ENCODE results near the gene GPR26. TPM values are rescaled to one million over a fixed set of nuclear protein-coding genes. Genes with fewer than 3 reads are reported as not detected.

GPR26 gene
- total and polyA plus RNA-seq, 2 of the 4 experiments (the other 2 are of a cell fraction) = not detected

- H3K18ac ChIP-seq (ENCODE audit: low read depth, low read length) = no peak overlapping the region
- no CpG with 5 or more reads among the region's 2 CpGs for WGBS, 2 experiments (ENCODE audit: extremely low coverage in 2 of 2, insufficient read length in 1 of 2)
- dilution Hi-C loops (cut with HindIII; ENCODE audit: low sequenced_read_pairs, unreplicated experiment) (no loop called here), intact Hi-C loops (cut with micrococcal nuclease) (no loop called here), in situ Hi-C loops (cut with MboI; ENCODE audit: low sequenced_read_pairs) (no loop called here)
- POLR2A ChIA-PET (ENCODE audit: unreplicated experiment) = no interaction called here
- H4K20me1 ChIP-seq (ENCODE audit: insufficient read depth, low read length) = no peaks in the 10 kb centered on the region
- H2BK15ac ChIP-seq (ENCODE audit: low read depth, low read length) = no peak overlapping the region
- H3K23ac ChIP-seq (ENCODE audit: low read depth, low read length) = no peak overlapping the region
- no peak overlapping the region for H3K9ac ChIP-seq (ENCODE audit: low read depth, low read length)
- H2BK120ac ChIP-seq (ENCODE audit: low read depth, low read length) = no peak overlapping the region
- no peak overlapping the region for H2AK9ac ChIP-seq (replicated peaks; ENCODE audit: low read depth, low read length, poor library complexity)
- no peak overlapping the region for H3K56ac ChIP-seq (ENCODE audit: extremely low read depth, insufficient read depth, low read length)
- no peak overlapping the region for H4K5ac ChIP-seq (ENCODE audit: low read depth, low read length)
- no peaks in the 10 kb centered on the region for H3K36me3 ChIP-seq (ENCODE audit: control insufficient read depth, insufficient read depth, low read length)
- no peaks in the 10 kb centered on the region for H3K79me1 ChIP-seq (ENCODE audit: low read depth in 1 of 2, low read length in 2 of 2)
- peaks cover 39% of the 10 kb centered on the region for H3K9me3 ChIP-seq (ENCODE audit: control insufficient read depth, insufficient read depth, low read length)
- H2BK5ac ChIP-seq (ENCODE audit: low read depth, low read length, poor library complexity, severe bottlenecking) = no peak overlapping the region
- CTCF ChIA-PET = no interaction called here
- no peaks in the 10 kb centered on the region for H3K9me1 ChIP-seq (ENCODE audit: insufficient read depth, low read length)
- no peak overlapping the region for H3K4ac ChIP-seq (ENCODE audit: low read depth, low read length)
- no peak overlapping the region for H4K91ac ChIP-seq (ENCODE audit: insufficient read depth, low read depth, low read length)
- BruUV-seq (replicated peaks) = no TSS peak
- DNase-seq = no peak
- H3K27ac ChIP-seq (ENCODE audit: insufficient read depth, low read length) = no peak overlapping the region
- no peak for TF ChIP-seq CHD1 (IDR thresholded peaks at IDR 0.05; ENCODE audit: low read depth, low read length)
- TF ChIP-seq MAZ (IDR thresholded peaks at IDR 0.05; ENCODE audit: borderline replicate concordance, low read depth, low read length) = no peak
- no peak for TF ChIP-seq RAD21 (IDR thresholded peaks at IDR 0.05; ENCODE audit: low read length)
- no peak for TF ChIP-seq FOS (IDR thresholded peaks at IDR 0.05; ENCODE audit: low read depth, low read length)
- TF ChIP-seq BHLHE40 (IDR thresholded peaks at IDR 0.05; ENCODE audit: low read depth, low read length) = no peak
- TF ChIP-seq RCOR1 (IDR thresholded peaks at IDR 0.05; ENCODE audit: insufficient replicate concordance, low read length) = no peak
- no peak for TF ChIP-seq RFX5 (IDR thresholded peaks at IDR 0.05; ENCODE audit: low read depth, low read length)
- no peak for TF ChIP-seq CEBPB (IDR thresholded peaks at IDR 0.05; ENCODE audit: low read depth, low read length)
- TF ChIP-seq NFE2L2 (IDR thresholded peaks at IDR 0.05; ENCODE audit: low read depth, low read length) = no peak
- no peak for TF ChIP-seq POLR2A (IDR thresholded peaks at IDR 0.05; ENCODE audit: low read depth, low read length)
- TF ChIP-seq SMC3 (IDR thresholded peaks at IDR 0.05; ENCODE audit: low read depth, low read length) = no peak
- TF ChIP-seq, protein P1, sequence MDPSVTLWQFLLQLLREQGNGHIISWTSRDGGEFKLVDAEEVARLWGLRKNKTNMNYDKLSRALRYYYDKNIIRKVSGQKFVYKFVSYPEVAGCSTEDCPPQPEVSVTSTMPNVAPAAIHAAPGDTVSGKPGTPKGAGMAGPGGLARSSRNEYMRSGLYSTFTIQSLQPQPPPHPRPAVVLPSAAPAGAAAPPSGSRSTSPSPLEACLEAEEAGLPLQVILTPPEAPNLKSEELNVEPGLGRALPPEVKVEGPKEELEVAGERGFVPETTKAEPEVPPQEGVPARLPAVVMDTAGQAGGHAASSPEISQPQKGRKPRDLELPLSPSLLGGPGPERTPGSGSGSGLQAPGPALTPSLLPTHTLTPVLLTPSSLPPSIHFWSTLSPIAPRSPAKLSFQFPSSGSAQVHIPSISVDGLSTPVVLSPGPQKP (IDR thresholded peaks at IDR 0.05; ENCODE audit: borderline replicate concordance, low read depth, low read length) = no peak
- no peak for TF ChIP-seq MAFK (IDR thresholded peaks at IDR 0.05; ENCODE audit: low read depth, low read length)
- TF ChIP-seq, protein P2, sequence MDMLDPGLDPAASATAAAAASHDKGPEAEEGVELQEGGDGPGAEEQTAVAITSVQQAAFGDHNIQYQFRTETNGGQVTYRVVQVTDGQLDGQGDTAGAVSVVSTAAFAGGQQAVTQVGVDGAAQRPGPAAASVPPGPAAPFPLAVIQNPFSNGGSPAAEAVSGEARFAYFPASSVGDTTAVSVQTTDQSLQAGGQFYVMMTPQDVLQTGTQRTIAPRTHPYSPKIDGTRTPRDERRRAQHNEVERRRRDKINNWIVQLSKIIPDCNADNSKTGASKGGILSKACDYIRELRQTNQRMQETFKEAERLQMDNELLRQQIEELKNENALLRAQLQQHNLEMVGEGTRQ (IDR thresholded peaks at IDR 0.05; ENCODE audit: low read depth, low read length) = no peak
- TF ChIP-seq, protein P3, sequence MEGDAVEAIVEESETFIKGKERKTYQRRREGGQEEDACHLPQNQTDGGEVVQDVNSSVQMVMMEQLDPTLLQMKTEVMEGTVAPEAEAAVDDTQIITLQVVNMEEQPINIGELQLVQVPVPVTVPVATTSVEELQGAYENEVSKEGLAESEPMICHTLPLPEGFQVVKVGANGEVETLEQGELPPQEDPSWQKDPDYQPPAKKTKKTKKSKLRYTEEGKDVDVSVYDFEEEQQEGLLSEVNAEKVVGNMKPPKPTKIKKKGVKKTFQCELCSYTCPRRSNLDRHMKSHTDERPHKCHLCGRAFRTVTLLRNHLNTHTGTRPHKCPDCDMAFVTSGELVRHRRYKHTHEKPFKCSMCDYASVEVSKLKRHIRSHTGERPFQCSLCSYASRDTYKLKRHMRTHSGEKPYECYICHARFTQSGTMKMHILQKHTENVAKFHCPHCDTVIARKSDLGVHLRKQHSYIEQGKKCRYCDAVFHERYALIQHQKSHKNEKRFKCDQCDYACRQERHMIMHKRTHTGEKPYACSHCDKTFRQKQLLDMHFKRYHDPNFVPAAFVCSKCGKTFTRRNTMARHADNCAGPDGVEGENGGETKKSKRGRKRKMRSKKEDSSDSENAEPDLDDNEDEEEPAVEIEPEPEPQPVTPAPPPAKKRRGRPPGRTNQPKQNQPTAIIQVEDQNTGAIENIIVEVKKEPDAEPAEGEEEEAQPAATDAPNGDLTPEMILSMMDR (conservative IDR thresholded peaks at IDR 0.05; ENCODE audit: low read depth, low read length) = no peak
- TF ChIP-seq MXI1 (IDR thresholded peaks at IDR 0.05; ENCODE audit: borderline replicate concordance, low read depth, low read length) = no peak
- no peak overlapping the region for H4K8ac ChIP-seq (ENCODE audit: low read depth in 2 of 2, low read length in 2 of 2)
- H3K14ac ChIP-seq (replicated peaks; ENCODE audit: low read depth, low read length) = no peak overlapping the region
- no peaks in the 10 kb centered on the region for H3K4me1 ChIP-seq (ENCODE audit: control insufficient read depth, insufficient read depth, low read length)
- no peak overlapping the region for H2AK5ac ChIP-seq (ENCODE audit: low read depth, low read length)
- no peaks in the 10 kb centered on the region for H3K27me3 ChIP-seq (ENCODE audit: control insufficient read depth, insufficient read depth, low read length)
- H3K4me2 ChIP-seq (ENCODE audit: low read depth, low read length) = no peak overlapping the region
- no peak overlapping the region for H3K4me3 ChIP-seq (ENCODE audit: insufficient read depth, low read depth, low read length)
- H2AFZ ChIP-seq (replicated peaks; ENCODE audit: low read length, poor library complexity) = no peak overlapping the region
- no peak overlapping the region for H2BK20ac ChIP-seq (ENCODE audit: low read depth, low read length)
- ATAC-seq (ENCODE audit: low read depth) = no peak
Measured at GRCh38 chr10:123722351-123722750, 56.2 kb downstream of the GPR26 start.

Measured in IMR-90 (cell line).